Neural progenitor cell (in vitro differentiated cells): Measurements from ENCODE around the gene AP3S2. TPM values are rescaled to one million over a fixed set of nuclear protein-coding genes. Genes with fewer than 3 reads are reported as not detected.

Experiments
- DNase-seq: peaks from one replicate; pipeline ENCODE4 v3.0.0-alpha.2; 2016; ENCODE audit warnings: low spot score
- H2AFZ ChIP-seq: fragments of 200-600 bp; sonication (generic); replicated peaks from 2 replicates; pipeline ENCODE4 v1.6.1; 2016; ENCODE audit warnings: antibody characterized with exemption
- H3F3A ChIP-seq: fragments of 200-600 bp; sonication (generic); 2 replicates; pipeline ENCODE4 v1.6.1; 2016; ENCODE audit warnings: antibody characterized with exemption, low read depth
- H3K27ac ChIP-seq: fragments of 200-600 bp; sonication (generic); 2 replicates; pipeline ENCODE4 v1.5.1; 2016; ENCODE audit warnings: mild to moderate bottlenecking
- H3K27me3 ChIP-seq: fragments of 200-600 bp; sonication (generic); 2 replicates; pipeline ENCODE4 v1.6.1; 2016; ENCODE audit warnings: mild to moderate bottlenecking, moderate library complexity
- H3K36me3 ChIP-seq: fragments of 200-600 bp; sonication (generic); 2 replicates; pipeline ENCODE4 v1.5.1; 2016
- H3K4me1 ChIP-seq: fragments of 200-600 bp; sonication (generic); 2 replicates; pipeline ENCODE4 v1.6.1; 2016; ENCODE audit warnings: mixed run types
- H3K4me2 ChIP-seq: fragments of 200-600 bp; sonication (generic); 2 replicates; pipeline ENCODE4 v1.6.1; 2016
- H3K4me3 ChIP-seq: fragments of 200-600 bp; sonication (generic); 2 replicates; pipeline ENCODE4 v1.5.1; 2016
- H3K79me2 ChIP-seq: fragments of 200-600 bp; sonication (generic); 2 replicates; pipeline ENCODE4 v1.6.1; 2016; ENCODE audit warnings: low read depth
- H3K9ac ChIP-seq: fragments of 200-600 bp; sonication (generic); 2 replicates; pipeline ENCODE4 v1.6.1; 2016
- H3K9me3 ChIP-seq: fragments of 200-600 bp; sonication (generic); 2 replicates; pipeline ENCODE4 v1.5.1; 2016; ENCODE audit warnings: low read depth
- H4K20me1 ChIP-seq: fragments of 200-600 bp; sonication (generic); 2 replicates; pipeline ENCODE4 v1.6.1; 2016; ENCODE audit warnings: low read depth
- H3K27ac Mint-ChIP-seq: 3 replicates; pipeline ENCODE4 v1.8.0; 2021; ENCODE audit warnings: mixed read lengths
- H3K27me3 Mint-ChIP-seq: 2 replicates; pipeline ENCODE4 v1.8.0; 2022; ENCODE audit warnings: low read depth, mild to moderate bottlenecking, inconsistent platforms, moderate library complexity, mixed read lengths; ENCODE audit not compliant: insufficient read depth
- H3K36me3 Mint-ChIP-seq: 3 replicates; pipeline ENCODE4 v1.8.0; 2021; ENCODE audit warnings: mixed read lengths
- H3K4me1 Mint-ChIP-seq: 3 replicates; pipeline ENCODE4 v1.8.0; 2021; ENCODE audit warnings: mixed read lengths
- H3K4me3 Mint-ChIP-seq: 3 replicates; pipeline ENCODE4 v1.8.0; 2021; ENCODE audit warnings: mild to moderate bottlenecking, moderate library complexity, mixed read lengths
- H3K9me3 Mint-ChIP-seq: 3 replicates; pipeline ENCODE4 v1.8.0; 2020; ENCODE audit warnings: mixed read lengths
- CTCF ChIP-seq: fragments of 200-600 bp; sonication (generic); IDR thresholded peaks from 2 replicates; pipeline ENCODE4 v1.5.1; 2017; ENCODE audit warnings: antibody characterized with exemption, mild to moderate bottlenecking
- EZH2 ChIP-seq: fragments of 200-600 bp; sonication (generic); IDR thresholded peaks from 2 replicates; pipeline ENCODE4 v1.6.1; 2017; ENCODE audit warnings: antibody characterized with exemption, mild to moderate bottlenecking, moderate library complexity
- EZH2phosphoT487 ChIP-seq: fragments of 200-600 bp; sonication (generic); IDR thresholded peaks from 2 replicates; pipeline ENCODE4 v1.6.1; 2017; ENCODE audit warnings: antibody characterized with exemption
- total RNA-seq: library from RNA; depleted of rRNA; stranded (reverse); fragments of >200 nt; gene quantifications from 2 replicates; pipeline ENCODE4 v1.2.3, GENCODE V29; 2015; ENCODE audit warnings: low replicate concordance

AP3S2 gene
- total RNA-seq, 1 donor from 2014 or later = 75.3 TPM

GRCh38 chr15:89898614-89899294 is 5.0 kb upstream of the AP3S2 start:
- TF ChIP-seq CTCF = peak; percentile 65
- TF ChIP-seq EZH2phosphoT487 = no peak
- TF ChIP-seq EZH2 = no peak
- no peak overlapping the region for H3K4me2 ChIP-seq
- no peak overlapping the region for H2AFZ ChIP-seq
- Mint-ChIP-seq H3K4me3 (no peak overlapping the region), H3K36me3 (peaks cover 7% of the 10 kb centered on the region), H3K27me3 (peaks cover 2% of the 10 kb centered on the region), H3K4me1 (peaks cover 4% of the 10 kb centered on the region), H3K27ac (peak overlapping the region; percentile 79), H3K9me3 (no peaks in the 10 kb centered on the region)
- H3K36me3 ChIP-seq = no peaks in the 10 kb centered on the region
- H4K20me1 ChIP-seq = no peaks in the 10 kb centered on the region
- H3K79me2 ChIP-seq = no peaks in the 10 kb centered on the region
- no peak overlapping the region for H3K9ac ChIP-seq
- peak; percentile 74 for DNase-seq
- H3K27ac ChIP-seq = no peak overlapping the region
- no peak overlapping the region for H3K4me3 ChIP-seq
- no peaks in the 10 kb centered on the region for H3K9me3 ChIP-seq
- no peaks in the 10 kb centered on the region for H3K4me1 ChIP-seq
- peaks cover 9% of the 10 kb centered on the region for H3F3A ChIP-seq
- no peaks in the 10 kb centered on the region for H3K27me3 ChIP-seq

GRCh38 chr15:89898146-89898545 is 4.4 kb upstream of the AP3S2 start:
- Mint-ChIP-seq H3K9me3 (no peaks in the 10 kb centered on the region), H3K4me3 (no peak overlapping the region), H3K36me3 (peaks cover 7% of the 10 kb centered on the region), H3K27me3 (peaks cover 2% of the 10 kb centered on the region), H3K27ac (peak overlapping the region; percentile 79), H3K4me1 (peaks cover 8% of the 10 kb centered on the region)
- Histone ChIP-seq H3K36me3 (no peaks in the 10 kb centered on the region), H3K4me2 (no peak overlapping the region), H4K20me1 (no peaks in the 10 kb centered on the region), H3K4me1 (peaks cover under 1% of the 10 kb centered on the region), H3K4me3 (no peak overlapping the region), H3K9ac (no peak overlapping the region), H3K9me3 (no peaks in the 10 kb centered on the region), H3K27ac (no peak overlapping the region), H2AFZ (no peak overlapping the region), H3K79me2 (peaks cover 5% of the 10 kb centered on the region), H3F3A (peaks cover 15% of the 10 kb centered on the region), H3K27me3 (no peaks in the 10 kb centered on the region)
- DNase-seq = no peak
- no peak for TF ChIP-seq CTCF
- TF ChIP-seq EZH2 = no peak
- no peak for TF ChIP-seq EZH2phosphoT487

- Histone ChIP-seq H3K4me1 (peaks cover 5% of the 10 kb centered on the region), H3K4me2 (peak overlapping the region; percentile 85), H3K36me3 (no peaks in the 10 kb centered on the region), H3K4me3 (peak overlapping the region; percentile 73), H3K79me2 (peaks cover 36% of the 10 kb centered on the region), H4K20me1 (peaks cover 10% of the 10 kb centered on the region), H2AFZ (no peak overlapping the region), H3K9me3 (no peaks in the 10 kb centered on the region), H3K27ac (no peak overlapping the region), H3K9ac (peak overlapping the region; percentile 79), H3F3A (peaks cover 20% of the 10 kb centered on the region), H3K27me3 (no peaks in the 10 kb centered on the region)
- no peaks in the 10 kb centered on the region for H3K9me3 Mint-ChIP-seq
- TF ChIP-seq EZH2 = no peak
- TF ChIP-seq CTCF = no peak
- TF ChIP-seq EZH2phosphoT487 = no peak
- H3K27ac Mint-ChIP-seq = no peak overlapping the region
- H3K4me1 Mint-ChIP-seq = peaks cover 18% of the 10 kb centered on the region
- H3K27me3 Mint-ChIP-seq = no peaks in the 10 kb centered on the region
- no peak for DNase-seq
- peak overlapping the region; percentile 99 for H3K4me3 Mint-ChIP-seq
- H3K36me3 Mint-ChIP-seq = no peaks in the 10 kb centered on the region
These were observed 767 bp downstream of the AP3S2 start for GRCh38 chr15:89893027-89893426.
